GM23338 (cell line): ENCODE measurements around the gene LHX5. TPM values are rescaled to one million over a fixed set of nuclear protein-coding genes. Genes with fewer than 3 reads are reported as not detected.

Experiments used
- ATAC-seq: fragments of 200-7000 bp; cut with Tn5 transposase; 3 replicates; pipeline ENCODE4 v1.9.1; 2020
- DNase-seq: peaks from one replicate; pipeline ENCODE4 v3.0.0-alpha.2; 2015; ENCODE audit warnings: low spot score
- H2AFZ ChIP-seq: fragments of 200-600 bp; sonication (generic); 2 replicates; pipeline ENCODE4 v1.8.0; 2016; ENCODE audit warnings: antibody characterized with exemption, mild to moderate bottlenecking, moderate library complexity
- H3F3A ChIP-seq: fragments of 200-600 bp; sonication (generic); replicated peaks from 2 replicates; pipeline ENCODE4 v1.8.0; 2017; ENCODE audit warnings: antibody characterized with exemption, mixed run types, low read depth
- H3K27ac ChIP-seq: fragments of 200-600 bp; sonication (generic); 2 replicates; pipeline ENCODE4 v1.6.1; 2016; ENCODE audit warnings: low read depth
- H3K27me3 ChIP-seq: fragments of 200-600 bp; sonication (generic); 2 replicates; pipeline ENCODE4 v1.8.0; 2016; ENCODE audit warnings: mild to moderate bottlenecking, mixed run types, moderate library complexity; ENCODE audit not compliant: insufficient read depth
- H3K36me3 ChIP-seq: fragments of 200-600 bp; sonication (generic); 2 replicates; pipeline ENCODE4 v1.8.0; 2016; ENCODE audit warnings: mild to moderate bottlenecking; ENCODE audit not compliant: insufficient read depth
- H3K4me1 ChIP-seq: fragments of 200-600 bp; sonication (generic); 2 replicates; pipeline ENCODE4 v1.8.0; 2016; ENCODE audit warnings: mild to moderate bottlenecking, moderate library complexity; ENCODE audit not compliant: insufficient read depth
- H3K4me2 ChIP-seq: fragments of 200-600 bp; sonication (generic); 2 replicates; pipeline ENCODE4 v1.7.1; 2017; ENCODE audit warnings: mixed run types
- H3K4me3 ChIP-seq: fragments of 200-600 bp; sonication (generic); 2 replicates; pipeline ENCODE4 v1.6.1; 2016; ENCODE audit warnings: mixed run types
- H3K79me2 ChIP-seq: fragments of 200-600 bp; sonication (generic); replicated peaks from 2 replicates; pipeline ENCODE4 v1.8.0; 2017; ENCODE audit warnings: mild to moderate bottlenecking; ENCODE audit not compliant: insufficient read depth
- H3K9me2 ChIP-seq: fragments of 200-600 bp; sonication (generic); 2 replicates; pipeline ENCODE4 v1.8.0; 2017; ENCODE audit not compliant: insufficient read depth
- H4K20me1 ChIP-seq: fragments of 200-600 bp; sonication (generic); replicated peaks from 2 replicates; pipeline ENCODE4 v1.8.0; 2017; ENCODE audit warnings: mild to moderate bottlenecking; ENCODE audit not compliant: insufficient read depth
- H3K27ac Mint-ChIP-seq: 2 replicates; pipeline ENCODE4 v1.8.0; 2020; ENCODE audit warnings: inconsistent platforms, mild to moderate bottlenecking, moderate library complexity, mixed read lengths
- H3K27me3 Mint-ChIP-seq: 3 replicates; pipeline ENCODE4 v1.8.0; 2022; ENCODE audit warnings: low read depth, mild to moderate bottlenecking, moderate library complexity, mixed read lengths, inconsistent platforms; ENCODE audit not compliant: insufficient read depth, poor library complexity
- H3K36me3 Mint-ChIP-seq: 3 replicates; pipeline ENCODE4 v1.8.0; 2021; ENCODE audit warnings: low read depth, mild to moderate bottlenecking, inconsistent platforms, moderate library complexity, mixed read lengths
- H3K4me1 Mint-ChIP-seq: 3 replicates; pipeline ENCODE4 v1.8.0; 2020; ENCODE audit warnings: mild to moderate bottlenecking, inconsistent platforms, mixed read lengths
- H3K4me3 Mint-ChIP-seq: 3 replicates; pipeline ENCODE4 v1.8.0; 2021; ENCODE audit warnings: moderate library complexity, mild to moderate bottlenecking, inconsistent platforms, mixed read lengths
- H3K9me3 Mint-ChIP-seq: 3 replicates; pipeline ENCODE4 v1.8.0; 2020; ENCODE audit warnings: moderate library complexity, mild to moderate bottlenecking, inconsistent platforms, mixed read lengths
- CREB1 ChIP-seq: fragments of 250-450 bp; sonication (Bioruptor Pico); IDR thresholded peaks from 2 replicates; pipeline ENCODE4 v1.5.0; 2020; ENCODE audit warnings: low read depth, mild to moderate bottlenecking, moderate library complexity
- CTCF ChIP-seq, 2 experiments: fragments of 200-600 bp in 1 of 2; sonication (generic) in 1 of 2; conservative IDR thresholded peaks; 2 replicates each; pipeline versions ENCODE4 v1.5.1 to v1.6.1; 2016 to 2017; ENCODE audit warnings: antibody characterized with exemption in 2 of 2, low read depth in 2 of 2, mild to moderate bottlenecking in 2 of 2, moderate library complexity in 1 of 2
- ETS1 ChIP-seq: IDR thresholded peaks from 2 replicates; pipeline ENCODE4 v1.6.1; 2016; ENCODE audit warnings: antibody characterized with exemption
- EZH2 ChIP-seq: fragments of 200-600 bp; sonication (generic); IDR thresholded peaks from one replicate; pipeline ENCODE4 v1.8.0; 2017; ENCODE audit warnings: antibody characterized with exemption, mild to moderate bottlenecking, low read depth; ENCODE audit not compliant: unreplicated experiment
- EZH2phosphoT487 ChIP-seq: fragments of 200-600 bp; sonication (generic); IDR thresholded peaks from one replicate; pipeline ENCODE4 v1.8.1; 2018; ENCODE audit warnings: antibody characterized with exemption; ENCODE audit not compliant: unreplicated experiment
- JUNB ChIP-seq: IDR thresholded peaks from one replicate; pipeline ENCODE4 v1.6.1; 2016; ENCODE audit warnings: antibody characterized with exemption; ENCODE audit not compliant: unreplicated experiment
- NANOG ChIP-seq: IDR thresholded peaks from 2 replicates; pipeline ENCODE4 v1.6.1; 2016; ENCODE audit warnings: antibody characterized with exemption, borderline replicate concordance
- POLR2AphosphoS5 ChIP-seq: IDR thresholded peaks from 2 replicates; pipeline ENCODE4 v1.6.1; 2016; ENCODE audit warnings: antibody characterized with exemption, low read depth
- REST ChIP-seq: IDR thresholded peaks from one replicate; pipeline ENCODE4 v1.6.1; 2018; ENCODE audit warnings: antibody characterized with exemption; ENCODE audit not compliant: unreplicated experiment
- STAT1 ChIP-seq: IDR thresholded peaks from one replicate; pipeline ENCODE4 v1.6.1; 2016; ENCODE audit warnings: antibody characterized with exemption; ENCODE audit not compliant: unreplicated experiment
- ZNF114 ChIP-seq: fragments of 250-450 bp; sonication (Bioruptor Pico); IDR thresholded peaks from 2 replicates; pipeline ENCODE4 v1.5.0; 2020; ENCODE audit warnings: mild to moderate bottlenecking, moderate library complexity
- ZNF331 ChIP-seq: fragments of 250-450 bp; sonication (Bioruptor Pico); IDR thresholded peaks from 2 replicates; pipeline ENCODE4 v1.5.0; 2020; ENCODE audit warnings: low read depth, mild to moderate bottlenecking, moderate library complexity
- polyA plus RNA-seq: library from polyadenylated mRNA; unstranded; fragments of >200 nt; fragmentation: Nextera tagmentation; extraction: Ambion mirVana; gene quantifications from 2 replicates; pipeline ENCODE4 v1.2.1, GENCODE V29; 2016
- total RNA-seq: library from RNA; depleted of rRNA; stranded (reverse); fragments of >200 nt; shearing (Covaris generic); gene quantifications from 2 replicates; pipeline ENCODE4 v1.2.3, GENCODE V29; 2014

Gene LHX5
- total and polyA plus RNA-seq, 2 experiments from 2014 or later = 0.18 TPM; not detected in 1

- no peak for TF ChIP-seq ZNF331 (CRISPR knock-in tag)
- TF ChIP-seq CREB1 (CRISPR knock-in tag) = no peak
- TF ChIP-seq REST = no peak
- no peak for TF ChIP-seq ETS1
- TF ChIP-seq STAT1 = no peak
These were observed 29.2 kb upstream of the LHX5 start (continued) for GRCh38 chr12:113500782-113501311.

- ATAC-seq = peak; percentile 24
- no peaks in the 10 kb centered on the region for H3K36me3 Mint-ChIP-seq
- H3K9me3 Mint-ChIP-seq = peaks cover 4% of the 10 kb centered on the region; the same call in 1 of the 3 replicates
- no peaks in the 10 kb centered on the region for H3K79me2 ChIP-seq
- peak overlapping the region; percentile 59 for H3K4me3 Mint-ChIP-seq
- 0 out of 2 replicates have a peak overlapping the region, but pooled peaks have one; percentile 2 for H3K27ac Mint-ChIP-seq
- no peaks in the 10 kb centered on the region; the same call in 1 of the 2 replicates for H4K20me1 ChIP-seq
- H3K27ac ChIP-seq = peak overlapping the region; percentile 41; the same call in 1 of the 2 replicates
- H3K4me1 Mint-ChIP-seq = peaks cover 27% of the 10 kb centered on the region
- peak overlapping the region; percentile 14; the same call in 1 of the 2 replicates for H3K4me3 ChIP-seq
- no peaks in the 10 kb centered on the region for H3F3A ChIP-seq
- H3K27me3 Mint-ChIP-seq = peaks cover 9% of the 10 kb centered on the region
- peak overlapping the region; percentile 52 for H2AFZ ChIP-seq
- peaks cover 15% of the 10 kb centered on the region for H3K4me1 ChIP-seq
- peak overlapping the region; percentile 56 for H3K4me2 ChIP-seq
- H3K27me3 ChIP-seq = no peaks in the 10 kb centered on the region
- no peaks in the 10 kb centered on the region for H3K9me2 ChIP-seq
- no peak for DNase-seq
- no peaks in the 10 kb centered on the region for H3K36me3 ChIP-seq
- TF ChIP-seq STAT1 = no peak
- no peak for TF ChIP-seq JUNB
- no peak for TF ChIP-seq ETS1
- no peak for TF ChIP-seq POLR2AphosphoS5
- no peak for TF ChIP-seq REST
- no peak for TF ChIP-seq EZH2
- no peak for TF ChIP-seq ZNF114 (CRISPR knock-in tag)
- no peak for TF ChIP-seq NANOG
- TF ChIP-seq CREB1 (CRISPR knock-in tag) = no peak
- no peak for TF ChIP-seq EZH2phosphoT487
- TF ChIP-seq ZNF331 (CRISPR knock-in tag) = no peak
- no peak for TF ChIP-seq CTCF (conservative IDR thresholded peaks at IDR 0.05; ENCODE audit: low read depth in 2 of 2)
These were observed 28.6 kb upstream of the LHX5 start for GRCh38 chr12:113500306-113500675.
